AG09319 (cell line): ENCODE measurements around the gene SETD1B.

Experiments used
- DNase-seq: peaks from one replicate; pipeline ENCODE4 v3.0.0-alpha.2; 2010; ENCODE audit warnings: low read depth; ENCODE audit errors: extremely low read depth
- CTCF ChIP-seq: IDR thresholded peaks from 2 replicates; pipeline ENCODE4 v1.5.1; 2011; ENCODE audit warnings: low read depth, mild to moderate bottlenecking, inconsistent platforms, low read length, moderate library complexity

The SETD1B gene

GRCh38 chr12:121807642-121808347 lies 4.0 kb downstream of the SETD1B start:
- TF ChIP-seq CTCF: no peak
- no peak for DNase-seq

DNA sequence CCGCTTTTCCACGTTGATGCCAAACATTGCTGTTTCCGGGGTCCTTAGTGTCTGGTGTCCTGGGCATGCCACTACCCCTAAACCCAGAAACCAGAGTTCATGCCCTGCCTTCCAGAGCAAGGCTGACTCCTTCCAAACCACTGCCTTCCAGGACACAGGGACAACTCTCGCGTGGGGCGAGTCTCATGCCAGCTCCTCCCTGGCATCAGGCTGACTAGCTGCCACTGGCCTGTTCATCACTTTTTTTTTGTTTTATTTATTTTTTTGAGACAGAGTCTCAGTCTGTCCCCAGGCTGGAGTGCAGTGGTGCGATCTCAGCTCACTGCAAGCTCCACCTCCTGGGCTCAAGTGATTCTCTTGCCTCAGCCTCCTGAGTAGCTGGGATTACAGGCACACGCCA lies 4.8 kb downstream of the SETD1B start:
- no peak for TF ChIP-seq CTCF
- DNase-seq: no peak

- no peak for TF ChIP-seq CTCF
- no peak for DNase-seq
These were observed 5.9 kb downstream of the SETD1B start for GRCh38 chr12:121809712-121810116.

DNA sequence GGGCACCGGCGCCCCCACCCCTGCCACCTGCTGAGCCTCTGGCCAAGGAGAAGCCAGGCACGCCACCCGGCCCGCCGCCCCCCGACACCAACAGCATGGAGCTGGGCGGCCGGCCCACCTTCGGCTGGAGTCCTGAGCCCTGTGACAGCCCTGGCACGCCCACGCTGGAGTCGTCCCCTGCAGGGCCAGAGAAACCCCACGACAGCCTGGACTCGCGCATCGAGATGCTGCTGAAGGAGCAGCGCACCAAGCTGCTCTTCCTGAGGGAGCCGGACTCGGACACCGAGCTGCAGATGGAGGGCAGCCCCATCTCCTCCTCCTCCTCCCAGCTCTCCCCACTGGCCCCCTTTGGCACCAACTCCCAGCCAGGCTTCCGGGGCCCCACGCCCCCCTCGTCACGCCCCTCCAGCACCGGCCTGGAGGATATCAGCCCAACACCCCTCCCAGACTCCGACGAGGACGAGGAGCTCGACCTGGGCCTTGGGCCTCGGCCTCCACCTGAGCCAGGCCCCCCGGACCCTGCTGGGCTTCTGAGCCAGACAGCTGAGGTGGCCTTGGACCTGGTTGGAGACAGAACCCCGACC lies 6.5 kb downstream of the SETD1B start:
- no peak for TF ChIP-seq CTCF
- no peak for DNase-seq

DNA sequence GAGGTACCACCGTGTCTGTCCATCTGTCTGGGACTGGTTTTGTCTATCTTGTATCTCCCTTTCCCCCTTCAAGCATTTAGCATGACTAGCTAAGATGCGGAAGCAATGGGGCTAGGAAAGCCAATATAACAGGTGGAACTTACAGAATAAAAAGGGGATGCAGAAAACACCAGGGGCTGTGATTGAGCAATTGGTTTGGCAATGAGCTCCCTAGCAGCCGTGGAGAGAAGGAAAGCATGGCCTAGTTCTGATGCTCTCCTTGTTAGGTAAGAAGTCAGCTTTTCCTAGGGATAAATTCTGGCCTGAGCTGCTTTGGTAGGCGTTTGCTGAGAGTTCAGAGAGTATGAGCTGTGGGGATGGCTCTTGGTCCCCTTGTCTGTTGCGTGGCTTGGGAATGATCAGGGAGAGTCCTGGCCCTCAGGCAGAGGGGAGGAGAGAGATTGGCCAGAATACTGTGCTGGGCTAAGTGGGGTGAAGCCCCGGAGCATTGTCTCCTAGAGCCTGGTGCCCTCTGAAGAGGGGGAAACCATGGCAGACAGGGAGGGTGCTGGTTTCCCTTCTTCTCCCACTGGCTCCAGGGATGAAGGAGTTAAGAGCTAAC lies 7.1 kb downstream of the SETD1B start:
- no peak for DNase-seq
- no peak for TF ChIP-seq CTCF

DNA sequence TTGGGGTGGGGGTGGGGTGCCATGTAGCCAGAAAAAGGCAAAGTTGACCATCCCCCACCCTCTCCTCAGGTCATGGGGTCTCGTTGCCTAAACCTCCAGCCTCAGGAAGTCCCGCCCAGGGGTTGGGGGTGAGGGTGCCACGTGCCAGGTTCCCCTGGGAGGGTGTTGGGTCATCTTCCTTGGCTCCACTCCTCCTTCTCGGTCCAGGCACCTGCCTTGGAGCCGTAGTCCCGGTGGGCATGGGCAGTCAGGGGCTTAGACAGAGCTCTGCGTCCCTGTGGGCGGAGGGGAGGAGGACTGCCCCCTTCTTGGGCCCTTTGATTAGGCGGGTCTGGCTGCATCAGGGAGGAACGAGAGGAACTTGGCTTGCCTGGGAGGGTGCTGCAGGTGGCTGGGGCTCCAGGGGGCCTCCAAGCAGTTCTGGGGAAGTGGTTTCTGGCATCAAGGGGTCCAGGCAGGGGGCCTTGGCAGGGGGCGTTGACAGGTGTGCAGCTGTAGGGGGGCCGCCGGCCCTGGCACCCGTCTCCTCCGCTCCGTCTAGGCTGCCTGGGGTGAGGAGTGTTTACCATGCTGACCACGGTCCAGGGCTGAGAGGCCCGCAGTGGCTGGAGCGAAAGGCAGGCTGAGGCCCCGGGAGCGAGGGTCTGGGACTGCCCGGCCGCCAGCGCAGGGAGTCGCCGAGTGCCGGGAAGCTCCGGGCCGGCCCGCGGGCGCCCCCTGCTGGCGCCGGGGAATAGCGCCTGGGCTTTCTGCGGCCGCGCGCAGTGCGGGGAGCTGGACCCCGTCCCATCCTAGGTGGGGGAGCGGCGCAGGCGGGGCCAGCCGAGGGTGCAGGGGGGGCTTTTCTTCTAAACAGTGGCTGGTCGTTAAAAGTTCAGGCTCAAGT lies 7.9 kb downstream of the SETD1B start:
- no peak for DNase-seq

More for the DNA sequence above, 7.9 kb downstream of the SETD1B start:
- peak; percentile 45 for TF ChIP-seq CTCF
